Stimulated activated CD4-positive, alpha-beta T cell treated with anti-CD3 and anti-CD28 coated beads, Interleukin-2, amount 100 ng/mL, for 24 hours (primary cell): Measurements from ENCODE around the gene NIT2.

ENCODE experiments used
- DNase-seq, 2 donors: peaks; one replicate each; pipeline ENCODE4 v3.0.0-alpha.2; 2020

The NIT2 gene

GRCh38 chr3:100400419-100400779, 65.8 kb downstream of the NIT2 start:
- DNase-seq: peak; percentile 28 to 45

DNA sequence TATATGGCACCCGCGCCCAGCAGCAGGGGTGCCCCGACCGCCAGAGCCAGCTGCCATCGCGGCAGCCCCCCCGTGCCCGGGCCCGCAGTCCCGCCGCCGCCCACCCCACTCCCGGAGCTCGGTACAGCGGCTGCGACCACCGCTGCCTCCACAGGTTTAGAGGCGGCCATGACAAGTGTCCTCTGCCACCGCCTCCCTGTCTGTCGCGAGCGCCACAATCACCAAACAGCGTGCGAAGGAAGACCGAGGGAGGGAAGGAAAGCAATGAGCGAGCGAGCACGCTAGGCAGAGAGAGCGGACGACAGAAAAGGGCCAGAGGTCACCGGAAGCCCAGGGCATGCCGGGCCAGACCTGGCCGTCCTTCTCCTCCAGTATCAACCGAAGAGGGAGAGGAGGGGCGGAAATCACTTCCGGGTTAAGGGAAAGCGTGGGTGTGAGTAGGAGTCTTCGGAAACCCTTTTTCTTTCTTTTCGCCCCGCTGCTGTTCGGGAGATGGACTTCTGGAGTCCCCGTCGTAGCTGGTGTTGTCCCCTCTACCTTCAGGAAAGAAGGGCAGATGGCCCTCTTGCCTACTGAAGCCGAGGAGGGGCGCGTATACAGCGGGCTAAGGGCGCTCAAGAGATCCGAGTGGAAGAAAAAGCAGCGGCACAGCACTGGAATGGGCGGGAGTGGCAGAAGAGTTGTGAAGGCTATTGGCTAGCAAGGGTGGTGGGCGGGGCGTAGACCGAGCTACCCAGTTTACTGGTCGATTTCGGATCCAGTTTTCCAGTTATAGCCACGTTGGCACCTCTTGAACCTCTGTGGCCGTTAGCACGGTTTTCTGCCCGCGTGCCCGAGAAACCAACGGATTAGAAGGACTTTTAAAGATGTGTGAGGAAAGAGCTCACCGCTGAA, 66.5 kb downstream of the NIT2 start, which contains the start of the genes LNP1 and TOMM70:
TSS of gene LNP1 (plus strand) at position 760 of the 894 bp plus-strand sequence. CDS start 28,191 bp downstream, outside the sequence.
TSS of gene TOMM70 (minus strand) at position 310 of the 894 bp plus-strand sequence. CDS start at position 170, 140 bp downstream.
- peak; percentile 97 to 98 for DNase-seq

DNA sequence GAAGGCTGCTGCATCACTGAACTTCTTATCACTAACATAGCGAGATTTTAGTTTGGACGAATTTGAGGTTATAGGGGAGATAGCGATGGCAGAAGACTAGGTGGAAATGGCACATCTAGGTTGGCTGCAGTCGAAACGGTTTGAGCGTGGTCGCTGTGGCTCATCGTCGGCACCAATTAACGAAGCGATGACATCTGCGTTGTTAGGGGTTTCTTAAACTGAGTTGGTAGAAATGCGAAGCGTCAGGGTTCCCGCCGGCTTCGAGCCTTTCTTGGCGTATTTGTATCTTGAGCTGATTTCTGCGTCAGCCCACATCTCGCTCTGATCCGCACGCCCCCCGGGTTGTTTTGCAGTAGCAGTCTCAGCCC, 67.1 kb downstream of the NIT2 start:
- DNase-seq: peak; percentile 54 to 56

- DNase-seq: no peak
Measured at GRCh38 chr3:100402256-100402655, 67.7 kb downstream of the NIT2 start.

DNA sequence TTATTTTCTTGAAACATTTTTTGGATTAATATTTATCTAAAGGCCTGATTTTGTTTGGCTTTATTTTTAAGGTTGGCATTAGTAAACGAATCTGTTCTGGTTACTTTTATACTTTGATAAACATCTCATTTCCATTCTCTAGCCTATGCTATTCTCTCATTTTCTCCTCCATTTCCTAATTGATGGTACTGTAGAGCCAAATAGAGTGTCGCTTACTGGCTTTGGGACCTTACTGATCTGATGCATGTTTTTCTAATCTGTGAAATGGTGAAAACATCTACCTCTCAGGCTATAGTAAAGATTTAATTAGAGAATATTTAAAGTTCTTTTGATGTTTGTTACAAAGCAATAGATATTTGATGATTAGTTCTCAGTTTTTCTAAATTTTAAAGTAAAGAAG, 68.3 kb downstream of the NIT2 start:
- DNase-seq: no peak

DNA sequence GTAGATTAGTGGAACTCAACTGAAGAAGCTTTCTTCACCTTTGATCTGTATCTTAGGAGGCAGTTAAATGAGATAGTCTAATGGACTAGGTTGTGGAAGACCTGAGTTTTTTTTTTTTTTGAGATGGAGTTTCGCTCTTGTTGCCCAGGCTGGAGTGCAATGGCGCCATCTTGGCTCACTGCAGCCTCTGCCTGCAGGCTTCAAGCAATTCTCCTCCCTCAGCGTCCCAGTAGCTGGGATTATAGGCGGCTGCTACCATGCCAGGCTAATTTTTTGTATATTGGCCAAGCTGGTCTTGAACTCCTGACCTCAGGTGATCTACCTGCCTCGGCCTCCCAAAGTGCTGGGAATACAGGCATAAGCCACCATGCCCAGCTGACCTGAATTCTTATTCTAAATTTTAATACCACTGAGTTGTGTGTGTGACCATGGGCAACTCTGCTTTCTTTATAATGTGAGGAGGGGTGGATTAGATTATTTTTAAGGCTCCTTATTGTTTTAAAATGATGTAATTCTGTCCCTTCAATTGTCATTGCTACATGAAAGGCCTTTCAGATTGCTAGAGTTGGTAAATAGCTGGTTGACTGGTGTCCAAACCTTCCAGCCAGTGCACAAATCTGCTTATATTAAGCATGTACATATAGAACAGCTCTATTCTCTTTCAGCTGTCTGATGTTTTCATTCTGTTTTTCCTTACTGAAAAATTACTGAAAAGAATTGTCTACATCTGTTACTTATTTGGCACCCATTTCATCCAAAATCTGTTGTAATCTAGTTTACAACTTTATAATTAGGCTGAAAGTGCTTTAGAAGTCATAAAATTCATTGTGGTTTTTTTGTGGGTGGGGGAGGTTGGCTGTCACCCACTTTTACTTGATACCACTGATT, 69.0 kb downstream of the NIT2 start:
- DNase-seq: peak in 1 of 2 donors; percentile 4

GRCh38 chr3:100404250-100404548, 69.6 kb downstream of the NIT2 start:
- no peak for DNase-seq

DNA sequence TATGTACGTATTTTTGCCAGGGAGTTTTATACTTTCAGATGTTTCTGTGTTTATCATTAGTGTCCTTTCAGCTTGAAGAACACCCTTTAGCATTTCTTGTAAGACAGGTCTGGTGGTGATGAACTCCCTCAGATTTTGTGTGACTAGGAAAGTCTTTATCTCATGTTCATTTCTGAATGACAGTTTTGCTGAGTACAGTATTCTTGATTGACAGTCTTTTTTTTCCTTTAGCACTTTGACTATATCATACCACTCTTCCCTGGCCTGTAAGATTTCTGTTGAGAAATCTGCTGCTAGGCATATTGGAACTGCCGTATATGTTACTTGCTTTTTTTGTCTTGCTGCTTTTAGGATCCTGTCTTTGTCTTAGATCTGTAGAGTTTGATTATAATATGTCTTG, 72.6 kb downstream of the NIT2 start:
- no peak for DNase-seq

GRCh38 chr3:100407977-100408532, 73.5 kb downstream of the NIT2 start:
- no peak for DNase-seq
